Measurements from ENCODE around the gene KIAA0040.

The KIAA0040 gene

DNA sequence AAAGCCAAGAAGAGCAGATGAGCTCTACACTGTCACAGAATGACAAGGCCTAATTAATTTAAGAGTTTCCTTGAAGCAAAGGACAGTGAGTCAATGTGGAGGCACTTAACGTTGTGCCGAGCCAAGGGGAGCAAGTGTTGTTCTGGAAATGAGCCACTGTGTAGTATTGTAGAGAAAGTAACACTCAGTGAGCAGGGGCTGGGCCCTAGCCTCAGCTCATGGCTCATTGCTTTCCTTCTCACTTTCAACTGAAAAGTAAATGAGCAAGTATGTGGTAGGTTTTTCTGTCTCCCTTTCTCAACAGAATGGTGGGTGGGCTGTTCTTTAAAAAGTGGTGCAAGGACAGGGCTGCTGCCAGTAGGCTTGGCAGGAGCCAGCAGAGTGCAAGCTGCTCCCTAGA is 11.8 kb upstream of the KIAA0040 start:
- no peak for DNase-seq

DNA sequence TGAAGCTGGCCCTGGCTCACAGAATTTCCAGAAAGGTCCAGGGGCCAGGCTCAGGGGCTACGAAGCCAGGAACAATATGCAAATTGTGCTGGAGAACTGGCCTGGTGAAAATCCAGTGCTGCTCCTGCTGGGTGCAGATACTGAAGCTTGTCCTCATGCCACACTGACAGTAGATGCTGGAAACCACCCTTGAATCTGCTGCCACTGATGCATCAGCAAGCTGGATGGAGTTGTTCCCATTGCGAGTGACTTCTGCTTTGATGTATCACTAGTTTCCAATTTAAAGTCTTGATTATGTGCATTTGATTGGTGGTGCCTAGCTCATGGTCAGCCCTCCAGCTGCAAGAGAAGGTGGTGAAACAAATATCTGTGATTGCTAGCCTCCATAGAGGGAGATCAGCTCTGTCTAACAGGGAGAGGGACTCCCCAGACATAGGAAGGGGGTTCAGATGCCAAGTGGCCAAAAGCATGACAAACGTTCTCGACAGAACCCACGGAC is 11.0 kb upstream of the KIAA0040 start:
- DNase-seq, result no peak

DNA sequence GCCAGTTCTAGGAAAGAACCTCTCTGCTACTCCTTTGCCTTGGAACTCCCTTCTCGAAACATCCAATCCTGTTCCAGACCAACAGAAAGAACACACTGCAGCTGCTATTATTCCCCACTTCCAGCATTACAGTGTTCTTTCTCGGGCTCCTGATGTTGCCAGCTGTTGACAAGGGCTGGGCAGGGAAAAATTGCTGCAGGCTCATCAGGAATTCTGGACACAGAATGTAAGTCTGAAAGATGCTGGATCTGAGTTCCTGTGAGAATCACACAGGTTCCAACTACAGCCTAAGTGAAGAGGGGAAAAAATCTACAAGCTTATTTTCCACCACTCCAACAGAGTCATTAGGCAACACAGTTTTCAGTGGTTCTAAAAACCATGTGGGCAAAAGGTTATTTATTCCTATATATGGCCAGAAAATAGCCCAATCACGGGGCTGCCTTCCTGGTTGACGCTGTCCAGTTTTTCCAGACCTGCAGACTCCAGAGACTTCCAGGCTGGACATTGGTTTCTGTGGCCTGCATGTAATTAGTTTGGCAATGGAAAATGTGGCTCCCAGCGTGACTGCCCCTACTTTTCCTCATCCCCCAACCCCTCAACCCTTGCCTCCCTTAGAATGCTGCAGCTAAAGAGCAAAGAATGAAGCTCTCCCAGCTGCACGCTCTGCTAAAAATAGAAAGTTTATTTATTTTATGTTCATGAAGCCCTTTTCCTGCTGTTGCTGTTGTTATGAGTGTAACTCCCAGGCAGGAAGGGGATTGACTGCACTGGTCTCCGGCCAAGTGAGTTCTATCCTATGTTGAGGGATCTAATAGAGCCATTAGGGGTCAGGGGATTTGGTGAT is 8.3 kb upstream of the KIAA0040 start:
- peak; percentile 51 for DNase-seq

DNA sequence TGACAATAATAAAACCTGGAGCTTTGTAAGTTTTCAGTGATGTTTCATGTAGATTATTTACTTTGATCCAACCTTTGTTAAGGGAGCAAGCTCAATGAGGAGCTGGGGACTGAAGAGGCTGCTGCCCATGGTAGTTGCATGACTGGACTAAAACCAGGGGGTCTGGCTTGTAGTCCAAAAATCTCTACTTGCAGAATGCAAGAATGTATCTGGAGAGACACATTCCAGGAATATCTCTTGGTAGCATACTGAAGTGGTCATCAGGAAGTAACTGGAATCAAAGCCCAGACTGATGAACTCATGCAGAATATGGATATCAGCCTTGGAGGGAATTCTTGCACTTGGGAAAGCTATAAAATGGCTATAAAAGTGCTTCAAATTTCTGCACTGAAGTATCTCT is 5.8 kb upstream of the KIAA0040 start:
- no peak for DNase-seq

DNA sequence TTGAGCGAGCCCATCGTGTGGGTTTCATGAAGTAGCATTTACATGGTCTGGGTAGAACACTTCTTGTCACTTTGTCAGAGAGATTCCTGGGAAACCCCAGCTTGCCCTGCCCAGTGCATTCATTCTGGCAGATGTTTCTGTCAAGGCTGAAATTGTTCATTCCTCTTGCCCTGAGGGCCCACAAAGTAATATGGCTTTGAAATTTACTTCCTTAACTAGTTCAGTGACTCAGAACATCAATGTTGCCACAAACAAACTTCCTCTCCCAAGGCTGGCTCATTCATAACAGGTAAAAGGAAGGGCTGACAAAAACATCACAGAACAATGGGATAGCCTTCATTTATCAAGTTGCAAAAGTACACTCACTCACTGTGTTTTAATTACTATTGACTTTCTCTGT is 5.0 kb upstream of the KIAA0040 start:
- no peak for DNase-seq

DNA sequence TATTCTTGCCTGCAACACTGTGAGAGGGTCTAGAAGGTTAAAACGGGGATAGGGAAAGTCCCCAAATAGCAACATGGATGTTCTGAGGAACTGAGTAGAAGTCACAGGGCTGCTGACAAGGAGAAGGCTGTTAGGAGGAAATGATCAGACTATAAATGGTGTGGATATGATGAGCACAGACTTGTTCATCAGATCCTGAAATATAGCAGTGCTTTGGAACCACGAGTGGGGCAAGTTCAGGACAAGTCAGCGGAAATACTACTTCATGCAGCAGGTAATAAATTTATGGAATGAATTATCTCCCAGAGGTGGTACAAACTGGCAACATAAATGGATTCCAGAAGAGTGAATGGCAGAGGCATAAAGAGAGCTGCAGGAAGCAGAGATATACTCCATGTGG is 3.2 kb upstream of the KIAA0040 start:
- no peak for DNase-seq

DNA sequence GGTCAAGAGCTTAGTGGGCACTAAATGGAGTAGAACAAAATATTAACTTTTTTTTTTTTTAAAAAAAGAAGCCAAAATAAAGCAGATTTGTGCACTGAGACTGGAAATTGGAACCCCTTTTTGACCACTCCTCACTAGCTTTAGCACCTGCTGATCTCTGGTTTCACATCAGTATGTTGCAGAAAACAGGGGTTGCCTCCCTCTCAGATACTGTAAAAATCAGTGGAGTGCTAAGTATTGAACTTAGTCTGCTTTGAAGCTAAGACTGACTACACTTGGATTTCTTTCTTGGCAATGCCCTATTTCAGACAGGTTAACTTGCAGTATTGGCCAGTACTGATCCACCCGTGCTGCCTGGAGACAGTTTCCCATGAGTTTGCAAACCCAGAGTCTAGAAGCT is 2.7 kb upstream of the KIAA0040 start:
- DNase-seq, result no peak

DNA sequence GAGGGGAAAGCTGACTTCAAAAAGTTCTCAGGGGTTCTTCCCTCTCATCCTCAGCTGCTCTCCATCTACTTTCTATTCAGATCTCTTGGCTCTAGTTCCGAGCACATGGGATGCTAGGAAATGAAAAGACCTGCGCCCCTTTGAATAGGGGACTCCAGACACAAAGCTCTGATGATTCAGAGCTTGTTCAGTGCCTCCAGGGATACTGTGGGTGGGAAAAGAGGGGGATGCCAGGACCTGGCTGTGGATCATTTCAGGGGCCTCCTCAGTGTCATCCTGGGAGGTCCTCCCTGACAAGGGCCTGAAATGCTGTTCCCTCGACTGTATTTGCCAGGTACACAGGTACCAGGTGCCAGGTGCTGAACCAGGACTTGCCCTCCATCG is 943 bp upstream of the KIAA0040 start:
- no peak for DNase-seq

DNA sequence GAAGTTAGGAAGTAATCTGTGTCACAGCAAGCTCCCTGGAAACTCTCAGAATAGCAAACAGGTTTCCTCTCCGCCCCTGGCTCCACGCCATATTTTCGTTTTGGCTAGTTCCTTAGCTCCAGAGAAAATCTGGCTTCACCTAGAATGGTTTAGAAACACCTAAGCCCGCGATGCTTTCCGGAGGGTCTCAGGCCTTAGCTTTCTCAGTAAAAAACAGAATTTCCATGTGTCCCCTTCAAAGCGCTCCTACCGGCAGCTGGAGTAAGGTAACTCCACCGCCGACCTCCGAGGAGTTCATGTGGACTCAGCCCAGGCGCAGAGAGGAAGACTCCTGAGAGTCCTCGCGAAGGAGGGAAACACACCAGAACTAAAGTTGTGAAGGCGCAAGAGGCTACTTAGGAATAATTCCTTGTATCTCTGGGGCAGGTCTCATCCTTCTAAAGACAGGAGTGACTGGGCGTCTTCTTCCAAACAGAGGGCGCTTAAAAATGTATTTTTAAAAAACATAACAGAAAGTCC is 406 bp downstream of the KIAA0040 start:
- peak; percentile 72 for DNase-seq

DNA sequence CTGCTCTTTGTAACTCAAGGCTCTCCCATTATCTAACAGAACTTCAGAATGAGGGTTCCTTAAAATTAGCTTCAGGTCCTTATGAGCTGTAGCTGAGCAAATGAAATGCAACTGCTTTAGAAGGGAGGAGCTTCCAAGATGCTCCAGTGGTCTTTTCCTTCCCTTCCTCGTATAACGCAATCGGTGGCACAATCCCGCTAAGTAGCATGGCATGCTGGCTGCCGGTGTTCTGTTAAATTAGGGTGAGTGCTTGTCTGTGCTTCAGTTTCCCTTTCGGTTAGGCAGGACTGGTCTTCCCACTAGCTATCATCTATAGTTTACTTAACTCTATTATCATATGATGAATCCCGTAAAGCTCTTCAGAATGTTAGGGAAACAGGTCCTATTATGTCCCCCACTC is 917 bp downstream of the KIAA0040 start:
- no peak for DNase-seq

DNA sequence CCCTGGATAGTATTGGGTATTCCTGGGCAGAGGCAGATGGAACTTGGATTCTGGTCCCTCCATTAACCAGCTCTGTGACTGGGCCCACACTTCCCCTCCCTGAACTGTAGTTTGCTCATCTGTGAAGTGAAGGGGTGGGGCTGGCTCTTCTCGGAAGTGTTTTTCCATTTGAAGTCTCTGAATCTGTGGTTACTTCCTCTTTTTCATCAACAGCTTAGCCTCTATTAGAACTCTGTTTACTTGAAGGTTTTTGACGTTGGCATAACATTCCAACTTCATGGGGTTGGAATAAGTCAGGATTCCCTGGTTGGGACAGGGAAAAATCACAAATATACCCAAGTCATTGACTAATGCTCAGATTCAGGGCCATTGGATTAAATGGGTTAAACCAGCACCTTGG is 3.6 kb downstream of the KIAA0040 start:
- no peak for DNase-seq

DNA sequence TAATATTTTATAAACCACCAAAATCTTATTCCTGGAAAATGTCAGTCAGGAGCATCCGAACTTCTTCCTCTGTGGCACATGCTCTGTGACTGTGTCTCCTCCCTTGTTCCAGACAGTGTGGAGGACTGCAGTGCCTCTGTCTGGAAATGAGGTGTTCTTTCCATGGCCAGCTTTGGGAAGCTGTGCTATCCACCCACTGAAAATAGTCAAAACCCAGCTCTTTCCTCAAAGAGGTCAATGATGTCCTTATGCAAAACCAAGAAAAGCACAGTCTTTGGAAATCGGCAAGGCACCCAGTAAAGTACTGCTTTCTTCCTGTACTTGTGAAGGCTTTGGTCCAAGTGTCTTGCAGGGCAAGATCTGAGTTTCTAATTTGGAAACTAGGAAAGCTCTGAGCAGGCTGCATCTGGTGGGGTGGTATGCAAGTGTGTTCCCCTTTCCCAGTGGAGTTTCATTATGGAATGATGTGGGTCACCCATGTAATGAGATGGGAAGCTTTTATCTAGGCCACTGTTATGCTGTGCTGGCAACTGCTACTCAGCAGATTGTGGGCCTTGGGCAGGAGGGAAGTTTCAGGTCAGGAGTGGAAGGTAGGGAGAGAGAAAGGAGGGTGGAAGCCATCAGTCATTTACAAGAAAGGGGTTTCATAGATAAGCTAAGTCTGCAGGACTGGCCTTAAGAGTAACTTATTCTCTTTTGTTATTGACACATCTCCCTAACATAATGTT is 6.0 kb downstream of the KIAA0040 start:
- DNase-seq, result no peak

DNA sequence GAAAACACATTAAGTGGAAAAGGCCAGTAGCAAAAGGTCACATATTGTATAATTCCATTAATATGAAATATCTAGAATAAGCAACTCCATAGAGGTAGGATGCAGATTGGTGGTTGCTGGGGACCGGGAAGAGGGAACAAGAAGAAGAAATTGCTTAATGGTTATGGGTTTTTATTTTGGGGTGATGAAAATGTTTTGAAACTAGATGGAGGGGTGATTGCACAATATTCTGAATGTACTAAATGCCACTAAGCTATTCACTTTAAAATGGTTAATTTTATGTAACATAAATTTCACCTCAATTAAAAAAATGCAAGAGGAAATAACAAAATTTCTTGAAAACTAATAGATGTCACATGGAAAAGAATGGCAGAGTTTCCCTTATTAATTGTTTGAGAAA is 6.7 kb downstream of the KIAA0040 start:
- no peak for DNase-seq

DNA sequence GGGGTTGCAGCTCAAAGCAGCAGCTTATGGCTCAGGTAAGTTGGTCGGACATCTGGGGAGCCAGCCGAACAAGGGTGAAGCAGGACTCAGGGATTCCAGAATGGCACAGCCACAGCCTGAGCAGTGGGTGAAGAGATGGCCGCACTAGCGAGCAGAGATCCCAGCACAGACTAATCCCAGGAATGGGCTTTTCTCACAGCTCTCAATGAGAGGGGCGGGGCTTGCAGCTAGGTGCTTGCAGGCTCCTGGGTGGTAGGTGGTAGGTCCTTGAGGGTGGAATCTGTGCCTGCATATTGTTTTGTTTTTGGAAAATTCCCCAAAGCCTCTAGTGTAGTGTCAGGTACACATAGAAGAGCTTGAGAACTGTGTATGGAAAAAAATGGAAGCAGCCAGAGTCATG is 9.0 kb downstream of the KIAA0040 start:
- no peak for DNase-seq

DNA sequence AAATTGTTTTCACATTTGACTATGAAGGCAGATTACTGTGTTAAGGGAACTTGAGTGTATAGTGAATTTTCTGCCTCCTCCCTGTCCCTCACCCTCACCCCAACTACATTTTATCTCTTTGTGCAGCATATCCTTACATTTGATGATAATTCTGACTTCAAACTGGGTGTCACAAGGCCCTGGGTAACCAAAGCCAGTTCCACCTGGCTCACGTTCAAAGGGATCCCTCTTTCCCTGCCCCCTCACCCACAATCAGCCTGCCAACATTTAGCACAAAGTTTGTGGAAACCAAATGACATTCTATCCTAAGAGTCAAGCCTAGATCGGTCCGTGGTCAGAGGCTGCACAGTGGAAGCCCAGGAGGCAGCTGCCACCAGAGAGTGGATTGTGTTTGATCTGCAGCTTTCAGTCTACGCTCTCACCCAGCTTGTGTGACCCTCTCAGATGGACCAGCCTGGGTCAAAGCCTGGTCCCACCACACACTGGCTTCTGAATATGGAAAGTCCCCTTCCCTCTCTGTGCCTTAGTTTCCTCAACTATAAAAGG is 10.3 kb downstream of the KIAA0040 start:
- DNase-seq, result no peak

DNA sequence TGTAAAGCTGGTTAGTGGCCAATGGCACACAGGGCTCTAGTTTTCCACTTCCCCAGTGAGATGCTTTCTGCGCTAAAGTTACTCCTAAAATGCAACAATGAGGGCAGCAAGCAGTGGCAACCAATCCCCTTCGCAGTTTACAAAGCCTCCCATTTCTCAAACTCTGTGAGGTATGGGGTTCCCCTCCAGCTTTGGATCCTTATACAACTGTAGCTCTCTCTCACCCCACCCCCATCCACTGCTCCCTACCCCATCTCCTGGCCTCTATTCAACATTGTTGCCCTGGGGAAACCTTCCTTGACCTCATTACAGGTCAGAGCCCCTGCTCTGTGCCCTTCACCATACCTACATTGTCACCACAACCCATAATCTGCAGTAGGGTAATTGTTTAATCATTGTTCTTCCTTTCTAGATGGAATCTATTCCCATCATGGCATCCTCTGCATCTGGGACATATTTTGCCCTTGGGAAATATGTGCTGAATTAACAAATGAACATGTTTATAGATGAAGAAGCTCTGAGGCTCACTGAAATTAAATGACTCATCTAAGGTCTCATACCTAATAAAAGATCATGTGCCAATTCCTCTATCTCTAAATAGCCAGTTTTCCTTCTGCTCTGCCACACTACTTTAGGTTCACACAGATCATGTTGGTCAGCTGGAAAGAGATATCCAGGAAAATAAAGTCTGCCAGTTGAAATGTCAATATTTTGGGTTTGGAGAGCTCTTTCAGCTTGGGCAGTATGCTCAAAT is 12.6 kb downstream of the KIAA0040 start:
- no peak for DNase-seq

DNA sequence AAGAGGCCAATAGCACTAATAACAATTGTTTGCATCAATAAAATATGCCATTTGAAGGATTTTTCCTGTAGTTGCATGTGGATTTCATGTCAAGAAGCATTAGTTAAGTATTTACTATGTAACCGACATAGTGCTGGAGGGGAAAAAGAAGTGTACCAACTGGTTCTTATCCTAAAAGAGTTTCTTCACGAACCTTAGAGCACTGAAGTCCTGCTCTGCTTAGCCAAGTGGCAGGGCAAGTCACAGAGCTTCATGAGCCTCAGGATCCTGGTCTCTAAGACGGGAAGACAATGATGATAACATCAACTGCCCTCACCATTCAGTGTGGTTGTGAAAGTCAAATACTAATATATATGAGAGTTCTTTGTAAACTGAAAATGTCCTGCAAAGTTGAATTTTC is 14.1 kb downstream of the KIAA0040 start:
- no peak for DNase-seq

DNA sequence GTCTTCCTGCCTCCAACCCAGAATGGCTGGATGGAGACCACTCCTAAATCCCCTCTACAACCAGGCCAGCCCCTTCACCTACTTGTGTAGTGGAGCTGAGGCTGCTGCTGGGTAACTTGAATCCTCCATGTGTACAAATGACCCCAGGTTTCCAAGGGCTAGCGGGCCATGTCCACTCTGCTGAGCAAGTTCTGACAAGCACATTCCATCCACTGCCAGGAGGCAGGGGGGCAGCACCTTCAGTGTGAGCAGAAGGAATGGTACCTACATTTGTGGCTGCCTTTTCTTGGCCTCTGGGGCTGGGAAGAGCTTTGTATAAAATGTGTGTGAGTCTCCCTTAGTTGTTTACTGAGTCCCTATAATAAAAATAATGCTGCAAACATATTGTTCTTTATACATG is 14.5 kb downstream of the KIAA0040 start:
- DNase-seq, result no peak

DNA sequence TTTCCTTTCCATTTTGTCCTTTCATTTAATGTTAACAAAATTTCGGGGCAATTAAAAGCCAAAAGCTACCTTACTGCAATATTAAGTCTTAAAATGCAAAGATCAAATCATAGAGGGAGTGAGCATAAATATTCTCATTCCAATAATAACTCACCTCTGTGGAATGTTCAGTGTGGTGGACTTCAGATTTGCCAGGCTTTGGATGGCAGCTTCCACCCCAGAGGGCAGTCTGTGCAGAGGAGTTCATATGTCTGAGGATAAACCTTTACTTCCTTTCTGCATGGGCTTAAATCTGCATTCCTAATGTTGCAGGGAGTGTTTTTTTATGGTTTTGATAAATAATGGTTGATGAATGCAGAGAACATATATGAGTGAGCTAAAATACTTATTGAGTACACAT is 16.3 kb downstream of the KIAA0040 start:
- DNase-seq, result no peak

DNA sequence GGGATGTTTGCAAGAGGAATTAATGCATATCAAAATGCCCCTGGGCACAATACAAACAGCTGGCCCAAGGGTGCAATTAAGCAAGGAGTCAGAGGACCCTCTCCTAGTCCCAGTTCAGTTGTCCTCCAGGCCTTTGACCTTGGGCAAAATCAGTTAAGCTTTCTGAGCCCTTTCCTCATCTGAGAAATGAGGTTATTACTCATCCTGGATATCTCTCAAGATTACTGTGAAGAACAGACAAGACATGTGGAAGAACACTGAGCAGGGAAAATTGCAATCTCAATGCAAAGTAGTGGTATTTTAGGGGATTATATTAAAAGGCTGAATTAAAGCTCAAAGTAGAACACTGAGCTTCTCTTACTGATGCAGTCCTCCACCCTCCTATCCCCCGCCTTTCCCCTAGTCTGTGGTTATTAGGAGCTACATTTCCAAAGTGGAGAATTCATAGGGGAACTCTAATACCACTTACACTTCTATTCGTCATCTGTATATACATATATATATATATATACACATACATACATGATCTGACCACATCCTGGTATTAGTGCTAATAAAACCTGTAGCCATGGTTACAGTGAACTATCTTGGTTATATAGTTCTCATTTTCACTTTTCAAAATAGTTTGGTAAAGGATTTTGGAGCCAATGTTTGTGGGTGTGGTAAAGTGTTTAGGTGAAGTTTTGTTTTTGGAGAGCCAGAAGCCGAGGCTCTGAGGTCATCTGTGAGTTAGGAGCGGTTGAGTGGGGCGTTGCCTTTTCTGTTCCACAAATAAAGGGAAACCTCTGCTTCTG is 18.1 kb downstream of the KIAA0040 start:
- DNase-seq, result no peak

DNA sequence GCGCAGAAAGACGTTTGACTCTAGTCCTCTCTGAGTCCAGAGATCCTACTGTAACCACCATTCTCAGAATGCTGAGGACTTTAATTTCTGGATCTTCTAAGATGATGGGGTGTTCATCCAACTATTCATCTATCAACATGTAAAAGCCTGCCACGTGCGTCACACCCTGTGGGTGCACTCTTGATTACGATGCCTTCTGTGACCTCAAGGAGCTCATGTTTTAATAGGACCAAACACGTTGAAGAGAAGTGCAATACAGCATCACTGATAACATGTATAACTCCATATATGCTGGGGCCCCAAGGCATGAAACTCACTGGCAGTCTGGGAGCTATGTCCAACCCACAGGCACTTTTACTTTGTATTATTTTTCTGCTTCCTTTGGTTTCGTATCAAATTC is 19.0 kb downstream of the KIAA0040 start:
- no peak for DNase-seq

DNA sequence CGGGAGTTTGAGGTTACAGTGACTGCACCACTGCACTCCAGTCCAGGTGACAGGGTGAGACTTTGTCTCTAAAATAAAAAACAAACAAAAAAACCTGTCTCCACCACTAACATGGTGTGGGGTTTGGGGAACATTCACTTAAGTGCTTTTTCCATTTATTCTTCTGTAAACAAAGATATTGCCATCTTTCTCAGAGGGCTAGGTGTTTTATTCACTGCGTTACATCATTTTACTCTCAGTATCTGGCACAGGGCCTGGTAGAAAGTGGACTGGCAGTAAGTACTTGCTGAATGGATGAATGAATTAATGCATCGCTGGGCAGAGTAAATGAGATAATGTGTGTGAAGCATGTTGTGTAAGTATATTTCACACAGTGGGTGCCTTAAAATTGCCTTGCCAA is 20.1 kb downstream of the KIAA0040 start:
- no peak for DNase-seq
